Hepatocyte (in vitro differentiated cells): Measurements from ENCODE around the gene ETV7.

Experiments
- CTCF ChIP-seq: fragments of 200-600 bp; sonication (generic); IDR thresholded peaks from 2 replicates; pipeline ENCODE4 v1.5.1; 2016; ENCODE audit warnings: antibody characterized with exemption, mild to moderate bottlenecking; ENCODE audit not compliant: poor library complexity
- EZH2phosphoT487 ChIP-seq: fragments of 200-600 bp; sonication (generic); IDR thresholded peaks from one replicate; pipeline ENCODE4 v1.6.1; 2018; ENCODE audit warnings: antibody characterized with exemption, mild to moderate bottlenecking, low read depth, moderate library complexity; ENCODE audit not compliant: unreplicated experiment, severe bottlenecking

GRCh38 chr6:36335465-36336207, 51.8 kb downstream of the ETV7 start:
- TF ChIP-seq CTCF (no peak), EZH2phosphoT487 (no peak)
